Activated CD8-positive, alpha-beta memory T cell treated with anti-CD3 and anti-CD28 coated beads, Interleukin-2, amount 10 ng/mL, durations not matched to agents 7 days and 5 days (primary cell): ENCODE results near the gene HIBADH. TPM values are rescaled to one million over a fixed set of nuclear protein-coding genes. Genes with fewer than 3 reads are reported as not detected.

Experiments
- ATAC-seq: fragments of 150-1000 bp; cut with Tn5 transposase; one replicate; pipeline ENCODE4 v1.10.0; 2021; ENCODE audit warnings: moderate library complexity
- CTCF ChIA-PET: fragments of 350-600 bp; sonication (Branson Sonifier 250); formaldehyde crosslinking; loops from one replicate; lab custom pipeline; 2021; ENCODE audit warnings: antibody characterized with exemption; lab: Charles Lee
- DNase-seq: peaks from one replicate; pipeline ENCODE4 v3.0.0-alpha.2; 2020
- H3K27ac Mint-ChIP-seq: one replicate; pipeline ENCODE4 v1.8.0; 2021; ENCODE audit warnings: mild to moderate bottlenecking, mixed read lengths
- H3K27me3 Mint-ChIP-seq: one replicate; pipeline ENCODE4 v1.8.0; 2021; ENCODE audit warnings: mixed read lengths
- H3K36me3 Mint-ChIP-seq: one replicate; pipeline ENCODE4 v1.8.0; 2021; ENCODE audit warnings: mild to moderate bottlenecking, mixed read lengths
- H3K4me1 Mint-ChIP-seq: one replicate; pipeline ENCODE4 v1.8.0; 2021; ENCODE audit warnings: mixed read lengths
- H3K4me3 Mint-ChIP-seq: one replicate; pipeline ENCODE4 v1.8.0; 2021; ENCODE audit warnings: mild to moderate bottlenecking, moderate library complexity, mixed read lengths
- H3K9me3 Mint-ChIP-seq: one replicate; pipeline ENCODE4 v1.8.0; 2022; ENCODE audit warnings: low read depth, mixed read lengths
- total RNA-seq, 2 experiments: library from RNA; stranded (reverse); gene quantifications; one replicate each; pipeline ENCODE4 v1.2.3, GENCODE V29; 2021

The HIBADH gene
- total RNA-seq, 2 experiments from 2014 or later = 13.1 to 15.8 TPM

GRCh38 chr7:27671675-27672074, 9.0 kb upstream of the HIBADH start:
- H3K27me3 Mint-ChIP-seq = peaks cover 3% of the 10 kb centered on the region
- no peaks in the 10 kb centered on the region for H3K4me1 Mint-ChIP-seq
- H3K9me3 Mint-ChIP-seq = no peaks in the 10 kb centered on the region
- CTCF ChIA-PET = interaction anchor here (1.3 kb wide), 1 partner anchor 28 kb away, joined by 3 read pairs; no protein-coding TSS in a partner anchor
- ATAC-seq (no peak), DNase-seq (no peak)
- H3K36me3 Mint-ChIP-seq = no peaks in the 10 kb centered on the region
- no peak overlapping the region for H3K27ac Mint-ChIP-seq
- H3K4me3 Mint-ChIP-seq = no peak overlapping the region

DNA sequence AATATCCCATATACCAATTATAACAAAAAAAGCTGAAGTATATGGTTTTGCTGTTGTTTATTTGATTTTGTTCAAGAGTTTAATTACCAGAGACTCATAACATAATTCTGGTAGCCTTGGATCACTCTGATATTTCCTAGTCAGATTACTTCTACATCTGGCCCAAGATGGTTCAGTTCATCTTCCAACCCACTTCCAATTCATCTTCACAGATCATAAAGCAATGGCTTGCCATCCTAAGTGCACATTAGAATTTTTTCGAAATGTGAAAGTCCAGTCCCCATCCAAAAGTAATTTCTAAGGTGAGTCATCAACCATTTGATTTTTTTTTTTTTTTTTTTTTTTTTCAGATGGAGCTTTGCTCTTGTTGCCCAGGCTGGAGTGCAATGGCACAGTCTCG, 8.0 kb upstream of the HIBADH start:
- Mint-ChIP-seq H3K27me3 (peaks cover 3% of the 10 kb centered on the region), H3K9me3 (no peaks in the 10 kb centered on the region), H3K36me3 (no peaks in the 10 kb centered on the region), H3K4me1 (no peaks in the 10 kb centered on the region), H3K27ac (no peak overlapping the region), H3K4me3 (no peak overlapping the region)
- DNase-seq (no peak), ATAC-seq (no peak)
- CTCF ChIA-PET = interaction anchor here (1.3 kb wide), 1 partner anchor 29 kb away, joined by 3 read pairs; no protein-coding TSS in a partner anchor

GRCh38 chr7:27670177-27670576, 7.5 kb upstream of the HIBADH start:
- no peak overlapping the region for H3K4me3 Mint-ChIP-seq
- no peak overlapping the region for H3K27ac Mint-ChIP-seq
- ATAC-seq (no peak), DNase-seq (no peak)
- peaks cover 3% of the 10 kb centered on the region for H3K27me3 Mint-ChIP-seq
- CTCF ChIA-PET = no interaction called here
- no peaks in the 10 kb centered on the region for H3K4me1 Mint-ChIP-seq
- H3K36me3 Mint-ChIP-seq = no peaks in the 10 kb centered on the region
- H3K9me3 Mint-ChIP-seq = no peaks in the 10 kb centered on the region

- CTCF ChIA-PET = no interaction called here
- H3K4me3 Mint-ChIP-seq = no peak overlapping the region
- DNase-seq (no peak), ATAC-seq (no peak)
- peaks cover 2% of the 10 kb centered on the region for H3K36me3 Mint-ChIP-seq
- H3K27me3 Mint-ChIP-seq = no peaks in the 10 kb centered on the region
- H3K4me1 Mint-ChIP-seq = peaks cover 19% of the 10 kb centered on the region
- H3K27ac Mint-ChIP-seq = no peak overlapping the region
- H3K9me3 Mint-ChIP-seq = no peaks in the 10 kb centered on the region
Observed at GRCh38 chr7:27665531-27665930, 2.8 kb upstream of the HIBADH start.

DNA sequence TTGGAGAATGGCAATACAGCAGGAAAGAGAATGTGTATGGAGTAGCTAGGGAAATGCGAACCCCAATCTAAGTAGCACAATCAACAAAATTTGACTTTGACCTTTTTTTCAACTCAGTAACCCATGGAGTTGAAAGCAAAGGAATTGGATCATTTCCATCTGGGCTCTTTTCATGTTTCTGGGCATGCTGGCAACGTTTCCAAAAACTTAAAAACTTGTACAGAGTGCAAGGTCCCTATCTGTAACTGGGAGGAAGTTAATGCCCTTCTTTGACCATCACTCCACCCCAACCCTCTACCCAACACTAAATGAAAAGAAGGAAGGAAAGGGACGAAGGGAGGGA, 1.3 kb upstream of the HIBADH start:
- Mint-ChIP-seq H3K27me3 (no peaks in the 10 kb centered on the region), H3K27ac (peak overlapping the region; percentile 81), H3K4me3 (peak overlapping the region; percentile 75), H3K9me3 (no peaks in the 10 kb centered on the region), H3K4me1 (peaks cover 19% of the 10 kb centered on the region), H3K36me3 (peaks cover 2% of the 10 kb centered on the region)
- CTCF ChIA-PET = no interaction called here
- DNase-seq (no peak), ATAC-seq (no peak)

- Mint-ChIP-seq H3K36me3 (peaks cover 2% of the 10 kb centered on the region), H3K9me3 (no peaks in the 10 kb centered on the region)
- CTCF ChIA-PET = interaction anchor here (1.1 to 1.6 kb wide), 6 partner anchors 19 to 532 kb away, joined by 3 to 5 read pairs (median 4); partner anchors contain the start of genes HOXA4 and TAX1BP1
Observed at GRCh38 chr7:27661811-27662489, 733 bp downstream of the HIBADH start.

DNA sequence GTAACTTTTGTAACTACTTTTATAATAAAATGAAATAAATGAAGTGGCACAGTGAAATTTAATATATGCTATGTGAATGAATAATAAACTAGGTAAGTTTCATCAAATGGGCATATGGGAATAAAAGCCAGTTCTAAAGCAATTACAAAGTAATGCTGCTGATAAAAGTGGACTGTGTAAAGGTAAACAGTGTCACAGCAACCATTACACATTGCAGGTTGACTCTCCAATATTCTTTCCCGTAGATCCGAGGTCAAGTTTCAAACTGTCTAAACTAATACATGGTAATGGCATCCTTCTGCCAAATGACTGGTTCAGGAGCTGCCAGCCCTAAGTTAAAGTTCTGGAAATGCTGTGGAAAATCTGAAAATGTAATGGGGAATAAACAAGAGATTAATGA, 6.0 kb downstream of the HIBADH start:
- Mint-ChIP-seq H3K4me1 (peaks cover 7% of the 10 kb centered on the region), H3K4me3 (no peak overlapping the region), H3K27me3 (no peaks in the 10 kb centered on the region), H3K27ac (no peak overlapping the region), H3K9me3 (no peaks in the 10 kb centered on the region), H3K36me3 (peaks cover 2% of the 10 kb centered on the region)
- ATAC-seq = no peak
- CTCF ChIA-PET = interaction anchor here (0.6 kb wide), 1 partner anchor 10 kb away, joined by 3 read pairs; no protein-coding TSS in a partner anchor
- DNase-seq = no peak

More at GRCh38 chr7:27661811-27662489, 733 bp downstream of the HIBADH start:
- peak overlapping the region; percentile 75 for H3K4me3 Mint-ChIP-seq
- ATAC-seq (no peak), DNase-seq (peak; percentile 50)
- H3K4me1 Mint-ChIP-seq = peaks cover 19% of the 10 kb centered on the region
- no peaks in the 10 kb centered on the region for H3K27me3 Mint-ChIP-seq
- peak overlapping the region; percentile 81 for H3K27ac Mint-ChIP-seq

- H3K27me3 Mint-ChIP-seq = no peaks in the 10 kb centered on the region
- H3K36me3 Mint-ChIP-seq = no peaks in the 10 kb centered on the region
- ATAC-seq (no peak), DNase-seq (no peak)
- CTCF ChIA-PET = interaction anchor here (2.2 kb wide), 1 partner anchor 14 kb away, joined by 7 read pairs; no protein-coding TSS in a partner anchor
- H3K27ac Mint-ChIP-seq = no peak overlapping the region
- no peak overlapping the region for H3K4me3 Mint-ChIP-seq
- H3K4me1 Mint-ChIP-seq = no peaks in the 10 kb centered on the region
- H3K9me3 Mint-ChIP-seq = no peaks in the 10 kb centered on the region
Observed at GRCh38 chr7:27655184-27655583, 7.5 kb downstream of the HIBADH start.

GRCh38 chr7:27652518-27652917, 10.2 kb downstream of the HIBADH start:
- DNase-seq = no peak
- Mint-ChIP-seq H3K27ac (no peak overlapping the region), H3K27me3 (no peaks in the 10 kb centered on the region), H3K36me3 (no peaks in the 10 kb centered on the region), H3K9me3 (no peaks in the 10 kb centered on the region), H3K4me1 (no peaks in the 10 kb centered on the region), H3K4me3 (no peak overlapping the region)
- ATAC-seq = no peak
- CTCF ChIA-PET = no interaction called here

DNA sequence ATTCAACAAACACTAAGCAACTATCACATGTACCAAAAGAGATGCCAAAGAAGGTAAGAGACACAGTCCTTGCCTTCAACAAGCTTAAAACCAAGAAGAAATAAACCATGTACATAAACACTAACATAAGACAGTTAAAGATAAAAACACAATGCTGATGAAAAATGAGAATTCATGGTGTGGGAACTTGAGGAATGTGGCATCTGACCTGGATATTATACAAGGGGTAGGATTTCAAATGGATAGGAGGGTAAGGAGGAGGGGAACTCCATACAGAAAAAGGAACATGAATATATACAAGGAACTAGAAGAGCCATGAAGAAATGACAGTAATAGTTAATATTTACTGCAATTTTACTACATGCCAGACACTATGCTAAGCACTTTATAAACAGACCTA, 11.0 kb downstream of the HIBADH start:
- no peaks in the 10 kb centered on the region for H3K27me3 Mint-ChIP-seq
- H3K4me1 Mint-ChIP-seq = no peaks in the 10 kb centered on the region
- no peak overlapping the region for H3K27ac Mint-ChIP-seq
- H3K4me3 Mint-ChIP-seq = no peak overlapping the region
- ATAC-seq (no peak), DNase-seq (no peak)
- H3K36me3 Mint-ChIP-seq = peaks cover 2% of the 10 kb centered on the region
- H3K9me3 Mint-ChIP-seq = no peaks in the 10 kb centered on the region
- CTCF ChIA-PET = interaction anchor here (1.2 kb wide), 1 partner anchor 11 kb away, joined by 3 read pairs; the partner anchor contains the start of gene HIBADH

DNA sequence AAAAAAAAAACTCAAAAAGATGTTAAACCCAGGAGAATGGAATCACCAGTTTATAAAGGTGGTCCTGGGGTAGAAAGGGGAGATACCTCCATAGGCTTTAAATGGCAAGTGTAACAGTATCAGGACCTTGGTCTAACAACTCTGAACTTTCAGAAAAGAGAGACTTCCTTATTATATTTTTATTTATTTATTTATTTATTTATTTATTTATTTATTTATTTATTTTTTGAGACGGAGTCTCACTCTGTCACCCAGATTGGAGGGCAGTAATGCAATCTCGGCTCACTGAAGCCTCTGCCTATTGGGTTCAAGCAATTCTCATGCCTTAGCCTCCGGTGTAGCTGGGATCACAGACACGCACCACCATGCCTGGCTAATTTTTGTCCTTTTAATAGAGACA, 12.4 kb downstream of the HIBADH start:
- Mint-ChIP-seq H3K9me3 (no peaks in the 10 kb centered on the region), H3K27me3 (no peaks in the 10 kb centered on the region), H3K36me3 (peaks cover 3% of the 10 kb centered on the region), H3K4me1 (no peaks in the 10 kb centered on the region), H3K27ac (no peak overlapping the region), H3K4me3 (no peak overlapping the region)
- no peak for DNase-seq
- ATAC-seq = no peak
- CTCF ChIA-PET = no interaction called here

- DNase-seq = no peak
- Mint-ChIP-seq H3K4me3 (no peak overlapping the region), H3K27ac (no peak overlapping the region), H3K36me3 (peaks cover 7% of the 10 kb centered on the region), H3K4me1 (no peaks in the 10 kb centered on the region), H3K9me3 (no peaks in the 10 kb centered on the region), H3K27me3 (no peaks in the 10 kb centered on the region)
- CTCF ChIA-PET = interaction anchor here (1.1 kb wide), 1 partner anchor 9 kb away, joined by 3 read pairs; no protein-coding TSS in a partner anchor
- ATAC-seq = no peak
Observed at GRCh38 chr7:27647489-27647888, 15.2 kb downstream of the HIBADH start.

GRCh38 chr7:27647046-27647445, 15.6 kb downstream of the HIBADH start:
- Mint-ChIP-seq H3K36me3 (peaks cover 7% of the 10 kb centered on the region), H3K4me1 (peaks cover 3% of the 10 kb centered on the region), H3K27ac (no peak overlapping the region), H3K27me3 (no peaks in the 10 kb centered on the region), H3K4me3 (no peak overlapping the region), H3K9me3 (no peaks in the 10 kb centered on the region)
- ATAC-seq (no peak), DNase-seq (no peak)
- CTCF ChIA-PET = interaction anchor here (0.7 to 1.1 kb wide), 2 partner anchors 10 to 15 kb away, joined by 3 to 4 read pairs; no protein-coding TSS in a partner anchor

DNA sequence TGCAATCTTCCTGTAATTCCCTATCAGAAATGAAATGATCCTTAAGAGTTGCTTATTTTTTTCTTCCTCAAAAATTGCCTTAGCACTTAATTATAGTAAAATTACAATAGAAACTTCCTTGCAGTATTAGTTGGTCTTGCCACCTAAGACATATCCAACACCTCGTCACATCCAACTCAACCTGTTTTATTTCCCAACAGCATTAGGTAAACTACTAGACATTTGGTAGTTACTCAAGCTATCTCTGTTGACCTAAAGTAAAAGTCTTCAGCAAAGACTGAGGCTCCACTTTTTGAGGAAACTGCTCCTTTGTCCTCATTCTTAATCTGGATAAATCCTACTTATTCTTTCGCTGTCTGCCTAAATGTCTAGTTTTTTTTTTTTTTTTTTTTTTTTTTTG, 20.4 kb downstream of the HIBADH start:
- Mint-ChIP-seq H3K27ac (no peak overlapping the region), H3K4me1 (peaks cover 14% of the 10 kb centered on the region), H3K9me3 (no peaks in the 10 kb centered on the region), H3K36me3 (peaks cover 17% of the 10 kb centered on the region), H3K27me3 (no peaks in the 10 kb centered on the region), H3K4me3 (no peak overlapping the region)
- DNase-seq (no peak), ATAC-seq (no peak)
- CTCF ChIA-PET = interaction anchor here (1.8 to 1.9 kb wide), 2 partner anchors 12 to 20 kb away, joined by 4 to 7 read pairs; partner anchors contain the start of gene HIBADH
